Lower lobe of right lung (tissue), 2 donors: Measurements from ENCODE around the gene CLIP4. TPM values are rescaled to one million over a fixed set of nuclear protein-coding genes. Genes with fewer than 3 reads are reported as not detected.

ENCODE experiments used
- ATAC-seq, 2 donors: fragments of 200-7000 bp; cut with Tn5 transposase; one replicate each; pipeline ENCODE4 v1.9.1; 2020 to 2022; ENCODE audit warnings: mild to moderate bottlenecking in 2 of 2, moderate library complexity in 2 of 2
- DNase-seq: peaks from one replicate; pipeline ENCODE4 v3.0.0-alpha.2; 2020
- H3K27ac ChIP-seq: fragments of 200-600 bp; one replicate; pipeline ENCODE4 v1.8.0; 2022
- H3K27me3 ChIP-seq: fragments of 200-600 bp; one replicate; pipeline ENCODE4 v1.8.0; 2022; ENCODE audit warnings: low read depth
- H3K36me3 ChIP-seq: fragments of 200-600 bp; one replicate; pipeline ENCODE4 v1.8.0; 2022; ENCODE audit warnings: mild to moderate bottlenecking
- H3K4me1 ChIP-seq: fragments of 200-600 bp; one replicate; pipeline ENCODE4 v1.8.0; 2022
- H3K4me3 ChIP-seq: fragments of 200-600 bp; one replicate; pipeline ENCODE4 v1.8.0; 2022; ENCODE audit warnings: mild to moderate bottlenecking
- H3K9me3 ChIP-seq: fragments of 200-600 bp; one replicate; pipeline ENCODE4 v1.8.0; 2022
- CTCF ChIP-seq: fragments of 200-600 bp; IDR thresholded peaks from one replicate; pipeline ENCODE4 v1.8.0; 2022; ENCODE audit warnings: antibody characterized with exemption, mild to moderate bottlenecking
- intact Hi-C: fragments of 100-400 bp; cut with DNase I; formaldehyde crosslinking; loops from one replicate; pipeline ENCODE4 v1.11.0; 2022
- total RNA-seq: library from RNA; stranded (reverse); fragmentation: NEBNext Ultra II Directional; extraction: Animal tissue kit (Norgen Biotek cat#: 25700); gene quantifications from one replicate; pipeline ENCODE4 v1.2.1, GENCODE V29; 2021
- donor health status: DM: no; HTN: yes; CAD: no; lungs with severe emphysema.

CLIP4 gene
- total RNA-seq, 1 donor from 2014 or later = 64.6 TPM

GRCh38 chr2:29184531-29184930 is 69.3 kb downstream of the CLIP4 start:
- no peak for TF ChIP-seq CTCF
- intact Hi-C loops = no loop called here
- DNase-seq = no peak

GRCh38 chr2:29186817-29187216 is 71.6 kb downstream of the CLIP4 start:
- no peak for DNase-seq
- Histone ChIP-seq H3K4me1 (no peaks in the 10 kb centered on the region), H3K27me3 (no peaks in the 10 kb centered on the region), H3K4me3 (no peak overlapping the region), H3K9me3 (no peaks in the 10 kb centered on the region), H3K27ac (no peak overlapping the region), H3K36me3 (peaks cover 16% of the 10 kb centered on the region)
- TF ChIP-seq CTCF = no peak
- intact Hi-C loops = no loop called here
- ATAC-seq = no peak

More at GRCh38 chr2:29184531-29184930, 69.3 kb downstream of the CLIP4 start:
- no peaks in the 10 kb centered on the region for H3K4me1 ChIP-seq
- H3K4me3 ChIP-seq = no peak overlapping the region
- ATAC-seq = no peak
- no peak overlapping the region for H3K27ac ChIP-seq
- no peaks in the 10 kb centered on the region for H3K9me3 ChIP-seq
- H3K36me3 ChIP-seq = peaks cover 36% of the 10 kb centered on the region
- H3K27me3 ChIP-seq = no peaks in the 10 kb centered on the region

GRCh38 chr2:29187926-29188325 is 72.7 kb downstream of the CLIP4 start:
- ATAC-seq (no peak), DNase-seq (no peak)
- intact Hi-C loops = no loop called here
- Histone ChIP-seq H3K27me3 (no peaks in the 10 kb centered on the region), H3K4me3 (no peak overlapping the region), H3K36me3 (peaks cover 6% of the 10 kb centered on the region), H3K4me1 (no peaks in the 10 kb centered on the region), H3K9me3 (no peaks in the 10 kb centered on the region), H3K27ac (no peak overlapping the region)
- no peak for TF ChIP-seq CTCF

- ATAC-seq = no peak
- no peak for TF ChIP-seq CTCF
- H3K27me3 ChIP-seq = no peaks in the 10 kb centered on the region
- no peak overlapping the region for H3K27ac ChIP-seq
- H3K36me3 ChIP-seq = peaks cover 6% of the 10 kb centered on the region
- no peak for DNase-seq
- H3K9me3 ChIP-seq = no peaks in the 10 kb centered on the region
- intact Hi-C loops = no loop called here
- no peaks in the 10 kb centered on the region for H3K4me1 ChIP-seq
- H3K4me3 ChIP-seq = no peak overlapping the region
Observed at GRCh38 chr2:29189052-29189451, 73.8 kb downstream of the CLIP4 start.

GRCh38 chr2:29191817-29192216 is 76.6 kb downstream of the CLIP4 start:
- no peak overlapping the region for H3K4me3 ChIP-seq
- peaks cover 6% of the 10 kb centered on the region for H3K36me3 ChIP-seq
- H3K4me1 ChIP-seq = no peaks in the 10 kb centered on the region
- DNase-seq = no peak
- TF ChIP-seq CTCF = no peak
- H3K27ac ChIP-seq = no peak overlapping the region
- H3K27me3 ChIP-seq = no peaks in the 10 kb centered on the region
- intact Hi-C loops = no loop called here
- ATAC-seq = no peak
- H3K9me3 ChIP-seq = no peaks in the 10 kb centered on the region

- ATAC-seq (no peak), DNase-seq (no peak)
- intact Hi-C loops = no loop called here
- Histone ChIP-seq H3K4me1 (no peaks in the 10 kb centered on the region), H3K9me3 (no peaks in the 10 kb centered on the region), H3K4me3 (no peak overlapping the region), H3K27ac (no peak overlapping the region), H3K27me3 (no peaks in the 10 kb centered on the region), H3K36me3 (peaks cover 6% of the 10 kb centered on the region)
- no peak for TF ChIP-seq CTCF
Observed at GRCh38 chr2:29192526-29192925, 77.3 kb downstream of the CLIP4 start.
